Cerebellar cortex (tissue), 1 donor: ENCODE data around the gene FMC1.
"Not testable (repeated sequence)": the region's sequence is repeated elsewhere in the genome, so short reads cannot be mapped to it uniquely, and the experiment has no call there.

ENCODE experiments used
- DNase-seq: peaks from one replicate; pipeline ENCODE4 v3.0.0-alpha.2; 2015; ENCODE audit warnings: low spot score

FMC1 gene, protein sequence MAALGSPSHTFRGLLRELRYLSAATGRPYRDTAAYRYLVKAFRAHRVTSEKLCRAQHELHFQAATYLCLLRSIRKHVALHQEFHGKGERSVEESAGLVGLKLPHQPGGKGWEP

DNA sequence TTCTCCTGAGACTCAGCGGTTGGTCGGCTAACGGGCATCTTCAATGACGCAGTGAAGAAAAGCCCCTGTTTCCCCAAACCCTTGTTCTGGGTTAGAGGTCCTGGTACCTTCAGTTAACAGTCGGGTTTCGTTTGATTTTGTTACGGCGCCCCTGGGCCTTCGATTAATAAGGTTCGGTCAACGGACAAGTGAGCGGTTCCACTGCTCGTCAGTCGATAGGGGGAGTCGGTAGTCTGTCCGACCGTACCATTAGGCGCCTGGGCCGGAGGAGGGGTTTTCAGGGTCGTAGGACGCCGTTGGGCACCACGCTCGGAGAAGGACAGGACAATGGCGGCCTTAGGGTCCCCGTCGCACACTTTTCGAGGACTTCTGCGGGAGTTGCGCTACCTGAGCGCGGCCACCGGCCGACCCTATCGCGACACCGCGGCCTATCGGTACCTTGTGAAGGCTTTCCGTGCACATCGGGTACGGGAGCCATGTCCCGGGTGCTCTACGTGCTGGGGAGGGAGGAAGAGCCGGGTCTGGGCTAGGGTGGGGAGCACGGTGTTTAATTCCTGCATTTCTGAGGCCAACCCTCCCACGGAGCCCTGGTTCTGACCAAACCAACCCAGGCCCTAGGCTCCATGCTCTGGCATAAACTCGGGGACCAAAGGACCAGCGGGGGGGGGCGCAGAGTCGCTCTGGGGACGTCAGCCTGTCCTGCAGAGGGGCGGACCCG is at the start of gene FMC1:
Gene FMC1, plus strand, starts transcription at position 280 of the 718 bp plus-strand sequence. Its CDS starts 48 bp downstream, at position 328.
- peak; percentile 97 for DNase-seq

DNA sequence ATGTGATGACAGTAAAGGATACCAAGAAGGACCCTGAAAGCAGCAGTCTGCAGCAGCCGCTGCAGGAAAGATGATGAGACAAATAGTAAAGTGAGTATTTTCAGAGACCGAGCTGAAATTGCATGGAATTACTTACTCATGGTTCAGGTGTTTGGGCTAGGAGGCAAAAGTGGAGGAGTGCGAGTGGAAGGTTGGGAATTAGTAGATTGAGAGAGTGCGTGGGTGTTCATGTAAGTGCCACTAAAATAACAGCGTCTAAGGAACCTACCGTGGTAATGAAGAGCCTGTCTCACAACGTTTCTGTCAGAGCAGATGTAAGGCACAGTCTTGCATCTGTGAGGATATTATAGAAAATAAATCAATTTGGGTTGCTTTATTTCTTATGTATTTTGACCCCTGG is 48.3 kb upstream of the FMC1 start:
- no peak for DNase-seq

DNA sequence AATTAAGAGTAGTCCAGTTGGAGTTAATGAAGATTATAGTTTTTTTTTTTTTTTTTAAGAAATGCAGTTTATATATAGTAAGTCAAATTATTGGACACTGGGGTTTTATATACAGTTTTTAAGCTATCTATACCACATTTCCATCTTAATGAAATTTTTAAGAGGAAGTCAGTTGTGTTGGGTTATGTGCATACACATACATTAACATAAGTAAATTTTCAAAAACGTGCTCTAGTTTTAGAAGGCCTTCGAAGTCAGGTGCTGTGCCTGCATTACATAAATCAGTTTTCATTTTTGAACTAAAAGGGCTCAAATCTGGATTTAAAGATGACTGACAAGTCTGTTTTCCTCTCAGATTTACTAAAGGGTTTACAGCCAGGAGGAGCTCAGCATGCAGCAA is 47.6 kb upstream of the FMC1 start:
- DNase-seq, result no peak

DNA sequence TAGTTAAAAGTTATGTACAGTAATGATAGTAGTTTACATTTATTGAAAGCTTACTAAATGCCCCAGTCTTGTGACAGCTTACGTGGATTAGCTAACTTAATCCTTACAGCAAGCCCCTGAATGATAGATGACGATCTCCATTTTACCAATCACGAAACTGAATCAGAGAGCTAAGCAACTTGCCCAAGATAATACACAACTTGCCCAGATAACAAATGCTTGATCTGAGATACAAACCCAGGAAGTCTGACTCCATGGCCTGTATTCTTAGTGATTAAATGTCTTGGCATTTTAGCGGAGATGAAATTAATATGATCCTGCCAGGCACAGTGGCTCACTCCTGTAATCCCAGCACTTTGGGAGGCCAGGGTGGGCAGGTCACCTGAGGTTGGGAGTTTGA is 46.9 kb upstream of the FMC1 start:
- DNase-seq, result no peak

DNA sequence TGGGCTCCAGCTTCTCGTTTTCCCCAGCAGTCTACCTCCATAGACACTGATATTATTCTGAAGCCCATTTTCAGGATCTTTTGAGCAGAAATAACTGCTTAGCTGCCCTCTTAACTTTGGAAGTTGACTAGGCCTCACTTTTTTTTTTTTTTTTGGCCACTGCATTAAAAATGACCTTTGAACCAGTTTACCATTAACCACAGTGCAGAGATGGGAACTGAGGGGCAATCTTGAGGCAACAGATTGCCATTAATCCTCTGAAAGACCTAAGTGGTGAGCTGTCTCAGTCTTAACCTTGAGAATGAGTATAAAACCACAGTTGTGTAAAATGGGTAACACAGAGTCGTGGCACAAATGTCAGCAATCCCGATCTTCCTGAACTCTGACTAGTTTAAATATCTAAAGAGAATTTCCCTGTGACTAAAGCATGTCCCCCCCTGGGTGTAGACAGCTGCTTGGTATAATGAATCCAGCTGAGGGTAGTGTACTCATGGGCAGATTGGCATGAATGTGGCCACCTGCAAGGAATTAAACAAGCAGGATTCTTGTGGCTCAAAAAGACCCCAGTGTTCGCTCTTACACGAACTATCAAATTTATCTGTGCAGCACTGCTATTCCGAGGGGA is 46.1 kb upstream of the FMC1 start:
- no peak for DNase-seq

DNA sequence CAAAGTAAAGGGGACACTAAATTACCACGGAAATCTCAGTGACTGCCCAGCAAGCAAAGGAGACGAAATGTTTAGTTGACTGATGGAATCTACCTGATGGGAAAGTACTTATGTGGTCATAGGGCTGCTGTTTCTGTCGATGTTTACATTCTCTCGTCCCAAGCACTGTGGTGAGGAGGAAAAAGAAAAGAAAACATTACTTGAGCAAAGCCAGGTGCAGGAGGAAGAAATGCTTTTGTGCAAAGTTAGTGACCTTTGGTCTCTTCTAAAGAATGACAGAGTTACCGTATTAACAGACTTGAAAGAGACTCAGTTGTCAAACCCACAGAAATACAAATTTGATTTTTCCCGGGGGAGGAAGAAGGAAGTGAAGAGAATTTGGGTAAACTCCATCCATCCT is 43.3 kb upstream of the FMC1 start:
- no peak for DNase-seq

DNA sequence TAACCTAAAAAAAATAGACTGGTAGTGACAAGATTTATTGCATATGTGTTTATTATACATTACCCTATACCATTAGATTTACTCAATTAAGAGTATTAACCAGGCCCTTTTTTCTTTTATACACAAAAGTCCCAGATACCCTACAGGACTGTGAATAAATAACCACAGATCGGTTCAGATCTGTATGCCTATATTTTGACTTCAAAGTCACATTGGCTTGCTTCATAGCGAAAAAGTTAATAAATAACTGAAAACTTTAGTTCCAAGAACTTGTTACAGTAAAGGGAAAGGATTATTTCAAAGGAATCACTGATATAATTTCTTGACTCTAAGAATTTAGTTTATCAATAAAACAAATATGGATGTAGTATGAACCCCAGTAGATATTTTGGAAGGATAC is 41.8 kb upstream of the FMC1 start:
- no peak for DNase-seq

DNA sequence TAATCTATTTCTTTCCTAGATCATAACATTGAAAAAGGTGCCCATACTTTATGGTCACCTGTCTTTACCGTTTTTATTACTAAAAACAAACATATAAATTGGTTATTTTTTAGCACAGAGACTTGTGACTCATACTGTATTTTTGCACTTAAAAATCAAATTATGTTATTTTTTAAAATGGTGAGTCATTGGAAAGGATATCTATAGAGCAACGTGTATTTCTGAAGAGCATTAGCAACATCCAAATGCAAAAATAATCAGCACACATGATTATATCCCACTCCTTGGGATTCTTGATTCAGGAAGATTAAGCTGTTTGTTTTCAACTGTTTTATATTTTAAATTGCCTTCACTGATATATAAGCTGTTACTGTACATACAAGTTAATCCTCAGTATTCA is 40.7 kb upstream of the FMC1 start:
- DNase-seq, result no peak

DNA sequence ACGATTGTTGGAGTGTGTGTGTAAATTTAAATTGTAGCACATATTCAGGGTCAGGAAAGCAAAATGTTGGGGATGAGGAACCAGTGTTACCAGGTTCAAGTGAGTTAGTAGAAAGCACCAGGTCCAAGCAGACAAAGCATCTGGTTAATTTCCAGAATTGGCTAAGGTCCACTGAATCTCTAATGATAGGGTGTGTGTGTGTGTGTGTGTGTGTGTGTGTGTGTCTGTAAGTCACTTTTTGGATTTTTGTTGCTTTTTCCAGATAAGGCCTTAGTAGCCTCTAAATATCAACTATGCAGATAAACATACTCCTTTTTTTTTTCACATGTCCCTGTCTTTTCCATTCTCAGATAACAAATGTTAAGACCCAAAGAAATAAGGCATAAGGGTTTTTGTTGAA is 36.6 kb upstream of the FMC1 start:
- DNase-seq, result no peak

DNA sequence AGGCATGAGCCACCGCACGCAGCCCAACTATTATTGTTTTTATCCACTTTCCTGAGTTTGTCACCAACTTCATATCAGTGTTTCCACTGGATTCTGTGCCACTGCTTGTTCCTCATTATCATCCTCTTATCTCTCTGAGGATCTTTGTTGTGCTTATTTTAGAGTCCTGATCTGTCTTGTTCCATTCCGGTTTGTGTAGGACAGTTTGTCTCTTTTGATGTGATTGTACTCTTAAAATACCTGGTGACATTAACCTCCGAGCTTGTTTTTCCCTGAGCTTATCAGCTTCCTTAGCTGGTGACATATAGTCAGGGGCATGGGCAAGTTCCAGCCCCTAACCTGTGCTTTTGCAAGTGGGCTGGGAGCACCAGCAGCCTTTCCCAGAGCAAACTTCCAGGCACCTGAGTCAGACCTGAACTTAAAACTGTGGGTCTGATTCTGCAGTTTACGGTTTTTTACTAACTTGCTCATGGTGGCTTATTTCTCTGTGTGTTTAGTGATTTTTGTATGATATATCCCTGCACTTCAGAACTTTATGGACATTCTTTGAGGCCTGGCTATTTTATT is 23.1 kb upstream of the FMC1 start:
- no peak for DNase-seq

DNA sequence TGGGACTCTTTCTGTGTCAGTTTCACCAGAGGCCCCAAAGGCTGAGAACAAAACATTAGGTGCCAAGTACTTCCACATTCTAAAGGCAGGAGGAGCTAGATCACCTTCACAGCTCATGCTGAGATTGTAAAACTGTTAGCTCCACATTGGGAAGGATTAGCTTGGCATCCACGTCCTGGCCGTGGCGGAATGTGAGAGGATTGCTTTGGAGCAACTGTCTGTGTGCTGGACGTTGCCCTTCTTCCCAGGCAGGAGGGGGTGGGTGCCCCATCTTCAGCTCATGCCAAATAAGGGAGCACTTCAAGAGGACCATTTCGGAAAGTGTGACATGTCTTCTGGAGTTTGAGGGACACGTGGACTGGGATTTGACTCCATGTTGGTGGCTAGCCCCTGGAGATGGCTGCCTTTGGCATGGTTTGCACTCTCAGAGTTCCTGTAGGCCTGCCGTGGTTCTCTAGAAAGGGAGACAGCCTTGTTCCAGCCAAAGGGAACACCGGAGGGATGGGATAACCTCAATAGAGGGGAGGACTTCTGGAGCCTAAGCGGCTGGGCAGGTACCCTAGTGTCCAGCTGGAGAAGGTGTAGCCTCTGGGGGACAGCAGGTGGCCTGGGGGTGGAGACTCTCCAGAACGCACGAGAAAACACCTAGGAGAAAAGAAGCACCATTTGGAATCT is 19.9 kb upstream of the FMC1 start:
- DNase-seq, result peak; percentile 44

DNA sequence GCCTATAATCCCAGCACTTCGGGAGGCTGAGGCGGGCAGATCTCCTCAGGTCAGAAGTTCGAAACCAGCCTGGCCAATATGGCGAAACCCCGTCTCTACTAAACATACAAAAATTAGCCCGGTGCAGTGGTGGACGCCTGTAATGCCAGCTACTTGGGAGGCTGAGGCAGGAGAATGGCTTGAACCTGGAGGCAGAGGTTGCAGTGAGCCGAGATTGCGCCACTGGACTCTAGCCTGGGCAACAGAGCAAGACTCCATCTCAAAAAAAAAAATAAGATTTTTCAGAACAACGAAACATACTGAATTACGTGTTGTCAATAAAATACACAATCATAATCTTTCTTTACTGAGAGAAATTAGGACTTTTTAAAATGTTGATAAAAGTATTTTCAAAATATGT is 16.4 kb upstream of the FMC1 start:
- not testable (repeated sequence) for DNase-seq

DNA sequence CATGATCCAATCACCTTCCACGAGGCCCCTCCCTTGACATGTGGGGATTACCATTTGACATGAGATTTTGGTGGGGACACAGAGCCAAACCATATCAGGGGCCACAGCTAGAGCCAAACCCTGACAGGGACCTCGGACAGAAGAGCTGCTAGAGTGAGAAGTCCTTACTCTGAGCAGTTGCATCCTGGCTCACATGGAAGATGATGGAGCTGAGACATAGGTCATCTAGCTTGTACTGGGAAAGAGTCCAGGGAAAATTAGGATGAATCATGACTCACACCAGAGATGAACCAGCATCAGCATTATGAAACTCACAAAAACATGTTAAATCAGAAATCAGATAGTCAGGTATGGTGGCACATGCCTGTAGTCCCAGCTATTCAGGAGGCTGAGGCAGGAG is 12.8 kb upstream of the FMC1 start:
- DNase-seq, result no peak

DNA sequence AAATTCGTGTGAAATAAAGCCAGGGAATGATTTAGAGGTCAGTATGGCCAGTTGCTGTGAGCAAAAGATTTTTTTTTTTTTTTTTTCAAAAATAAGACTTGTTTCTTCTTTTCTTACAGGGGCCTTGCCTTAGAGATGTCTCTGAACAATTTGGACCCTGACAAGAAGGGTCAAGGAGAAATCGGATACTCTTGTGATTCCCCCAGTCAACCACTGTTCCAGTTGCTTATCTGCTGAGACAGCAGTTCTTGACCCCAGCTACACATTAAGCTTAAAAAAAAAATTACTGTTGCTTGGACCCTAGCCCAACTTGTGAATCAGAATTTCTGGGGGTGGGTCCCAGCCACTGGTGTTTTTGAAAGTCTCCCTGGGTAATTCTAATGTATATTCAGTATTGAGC is 12.0 kb upstream of the FMC1 start:
- DNase-seq, result no peak

DNA sequence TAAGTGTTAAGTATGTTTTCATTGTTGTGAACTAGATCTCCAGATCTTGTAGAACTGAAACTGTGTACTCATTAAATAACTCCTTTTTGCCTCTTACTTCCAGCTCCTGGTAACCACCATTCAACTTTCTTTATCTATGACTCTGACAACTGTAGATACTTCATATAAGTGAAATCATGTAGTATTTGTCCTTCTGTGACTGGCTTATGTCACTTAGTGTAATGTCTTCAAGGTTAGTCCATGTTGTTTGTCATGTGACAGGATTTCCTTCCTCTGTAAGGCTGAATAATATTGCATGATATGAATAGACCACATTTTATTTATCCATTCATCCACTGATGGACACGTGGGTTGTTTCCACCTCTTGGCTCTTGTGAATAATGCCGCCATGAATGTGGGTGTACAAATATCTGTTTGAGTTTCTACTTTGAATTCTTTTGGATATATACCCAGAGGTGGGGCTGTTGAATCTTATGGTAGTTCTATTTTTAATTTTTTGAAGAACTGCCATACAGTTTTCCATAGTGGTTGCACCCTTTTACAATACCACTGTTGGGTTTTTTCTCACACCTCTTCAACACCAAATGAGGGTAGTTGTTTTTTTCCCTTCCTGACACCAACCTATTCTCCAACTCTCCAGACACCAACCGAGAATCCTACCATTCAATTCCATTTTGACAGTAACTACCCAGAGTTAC is 10.7 kb upstream of the FMC1 start:
- no peak for DNase-seq

DNA sequence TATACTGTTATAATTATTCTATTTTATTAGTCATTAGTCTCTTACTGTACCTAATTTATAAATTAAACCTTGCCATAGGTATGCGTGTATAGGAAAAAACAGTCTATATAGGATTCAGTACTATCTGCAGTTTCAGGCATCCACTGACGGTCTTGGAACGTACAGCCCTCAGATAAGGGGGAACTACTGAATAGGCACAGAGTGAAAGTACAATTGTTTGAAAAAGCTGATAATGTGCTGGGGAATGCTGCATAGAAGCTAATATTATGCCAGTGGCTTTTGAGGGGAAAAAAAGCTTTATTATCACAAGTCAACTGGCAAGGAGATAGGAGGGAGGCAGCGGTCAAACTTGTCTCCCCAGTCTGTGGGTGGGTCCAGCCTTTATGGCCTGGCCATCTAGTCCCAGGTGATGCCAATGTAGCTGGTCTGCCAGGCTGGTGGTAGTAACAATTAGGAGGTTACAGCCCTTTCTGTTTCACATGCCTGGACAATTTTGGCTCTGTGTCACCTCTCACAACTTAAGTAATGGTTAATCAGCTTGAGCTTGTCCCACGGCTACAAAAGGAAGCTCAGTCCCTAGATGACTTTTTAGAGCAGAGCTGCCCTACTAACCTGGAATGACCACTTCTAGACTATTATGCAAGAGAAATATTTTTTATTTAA is 8.3 kb upstream of the FMC1 start:
- DNase-seq, result no peak

DNA sequence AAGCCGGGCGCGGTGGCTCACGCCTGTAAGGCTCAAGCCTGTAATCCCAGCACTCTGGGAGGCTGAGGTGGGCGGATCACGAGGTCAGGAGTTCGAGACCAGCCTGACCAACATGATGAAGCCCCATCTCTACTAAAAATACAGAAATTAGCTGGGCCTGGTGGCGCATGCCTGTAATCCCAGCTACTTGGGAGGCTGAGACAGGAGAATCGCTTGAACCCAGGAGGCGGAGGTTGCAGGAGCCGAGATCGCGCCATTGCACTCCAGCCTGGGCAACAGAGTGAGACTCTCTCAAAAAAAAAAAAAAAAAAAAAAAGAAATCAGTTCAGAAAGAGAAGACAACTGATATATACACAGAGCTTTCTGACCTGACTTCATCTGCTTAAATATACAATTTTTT is 7.7 kb upstream of the FMC1 start:
- DNase-seq, result not testable (repeated sequence)

DNA sequence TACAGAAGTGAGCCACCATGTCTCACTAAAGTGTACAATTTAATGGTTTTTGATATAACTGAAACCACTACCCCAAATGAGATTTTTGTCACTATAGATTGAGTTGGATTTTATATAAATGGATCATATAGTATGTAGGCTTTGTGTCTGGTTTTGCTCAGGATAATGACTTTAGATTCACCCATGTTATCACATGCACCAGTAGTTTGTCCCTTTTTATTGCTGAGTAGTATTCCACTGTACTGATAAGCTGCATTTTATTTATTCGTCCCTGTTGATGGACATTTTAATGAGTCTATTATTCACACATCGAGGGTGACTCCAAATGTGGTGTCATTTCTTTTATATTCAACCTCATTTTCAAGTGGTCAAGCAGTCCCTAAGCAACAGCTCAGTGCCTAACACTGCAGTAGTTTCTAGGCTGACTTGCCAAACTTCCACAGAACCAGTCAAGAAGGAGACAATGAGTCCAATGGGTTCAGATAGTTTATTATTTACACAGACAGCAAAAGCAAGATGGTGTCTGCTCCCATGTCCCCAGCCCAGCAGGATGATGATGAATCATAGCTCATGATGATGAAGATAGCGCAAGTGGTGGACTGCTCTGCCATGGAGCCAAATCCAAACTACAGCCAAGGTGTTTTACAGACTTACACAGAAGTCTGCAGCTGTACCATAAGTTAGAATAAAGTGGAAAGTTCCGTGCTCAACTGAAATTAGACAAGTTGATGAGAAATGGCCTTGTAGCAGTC is 6.6 kb upstream of the FMC1 start:
- no peak for DNase-seq

DNA sequence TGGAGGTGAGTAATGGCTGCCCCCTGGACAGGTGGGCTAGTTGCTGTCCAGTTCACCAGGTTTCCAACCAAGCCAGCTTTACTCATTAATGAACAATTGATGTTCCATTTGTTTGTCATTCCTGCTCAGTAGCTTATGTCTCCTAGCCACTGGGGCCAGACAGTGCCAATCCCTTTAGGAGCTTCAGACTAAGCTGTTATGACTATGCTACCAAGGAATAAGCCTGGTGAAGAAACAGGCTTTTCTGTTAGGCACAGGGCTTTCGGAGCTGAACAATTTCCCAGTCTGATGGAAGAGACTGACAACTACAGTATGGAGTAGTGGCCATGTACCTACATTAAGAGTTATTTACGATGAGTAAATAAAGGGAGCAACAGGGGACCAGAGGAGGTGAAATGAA is 2.1 kb upstream of the FMC1 start:
- no peak for DNase-seq

DNA sequence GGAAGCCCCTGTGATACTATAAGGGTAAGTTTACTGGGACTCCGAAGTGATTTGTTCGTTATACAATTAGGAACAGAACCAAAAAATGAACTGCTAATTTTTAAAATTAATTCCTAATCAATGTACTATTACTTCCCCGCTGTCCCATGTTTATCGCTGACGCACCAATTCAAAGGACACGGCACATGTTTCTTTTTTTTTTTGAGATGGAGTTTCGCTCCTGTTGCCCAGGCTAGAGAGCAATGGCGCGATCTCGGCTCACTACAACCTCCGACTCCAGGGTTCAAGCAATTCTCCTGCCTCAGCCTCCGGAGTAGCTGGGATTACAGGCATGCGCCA is 1.5 kb upstream of the FMC1 start:
- no peak for DNase-seq
